ENCODE data around the gene CTLA4. TPM values are rescaled to one million over a fixed set of nuclear protein-coding genes. Genes with fewer than 3 reads are reported as not detected.

Gene CTLA4
- total RNA-seq, 6 experiments from 2014 or later: not detected

GRCh38 chr2:203830304-203831055, 37.1 kb upstream of the CTLA4 start:
- intact Hi-C loops (cut with DNase I): no loop called here
- ATAC-seq (no peak), DNase-seq (no peak)
- Histone ChIP-seq H3K4me1 (no peaks in the 10 kb centered on the region), H3K36me3 (no peaks in the 10 kb centered on the region), H3K27me3 (no peaks in the 10 kb centered on the region), H3K4me3 (no peak overlapping the region), H3K27ac (no peak overlapping the region), H3K9me3 (no peaks in the 10 kb centered on the region)
- TF ChIP-seq POLR2A (IDR thresholded peaks at IDR 0.05) (no peak), CTCF (IDR thresholded peaks at IDR 0.05) (no peak)
- WGBS (ENCODE audit: insufficient coverage, low coverage, low lambda C conversion rate, missing lambda C conversion rate): 75% methylated on average over 9 of the region's 9 CpGs

DNA sequence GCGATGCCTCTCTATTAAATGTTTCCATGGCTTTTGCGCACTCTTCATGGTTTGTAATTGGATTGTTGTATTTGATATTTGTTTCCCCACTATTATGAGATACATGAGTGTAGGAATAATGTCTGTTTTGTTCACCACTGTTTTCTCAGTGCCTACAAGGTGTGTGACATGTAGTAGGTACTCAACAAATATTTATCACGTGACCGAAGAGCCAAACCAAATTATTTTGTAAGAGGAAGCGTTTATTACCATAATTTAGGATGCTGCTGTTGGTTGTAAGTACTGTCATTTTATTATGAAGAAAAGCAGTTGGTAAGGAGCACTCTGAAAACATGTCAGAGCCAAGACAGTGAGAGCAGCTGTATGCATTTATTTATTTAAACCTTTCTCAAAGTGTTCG, 32.2 kb upstream of the CTLA4 start:
- DNase-seq (no peak), ATAC-seq (no peak)
- Histone ChIP-seq H3K4me3 (no peak overlapping the region), H3K36me3 (no peaks in the 10 kb centered on the region), H3K27me3 (no peaks in the 10 kb centered on the region), H3K4me1 (no peaks in the 10 kb centered on the region), H3K9me3 (no peaks in the 10 kb centered on the region), H3K27ac (no peak overlapping the region)
- intact Hi-C loops (cut with DNase I): no loop called here
- 79% methylated on average over 6 of the region's 6 CpGs for WGBS (ENCODE audit: insufficient coverage, low coverage, low lambda C conversion rate, missing lambda C conversion rate)
- no peak for TF ChIP-seq CTCF (IDR thresholded peaks at IDR 0.05)
- TF ChIP-seq POLR2A (IDR thresholded peaks at IDR 0.05): no peak

- intact Hi-C loops (cut with DNase I): no loop called here
- Histone ChIP-seq H3K27me3 (no peaks in the 10 kb centered on the region), H3K36me3 (no peaks in the 10 kb centered on the region), H3K27ac (no peak overlapping the region), H3K4me3 (no peak overlapping the region), H3K9me3 (no peaks in the 10 kb centered on the region), H3K4me1 (no peaks in the 10 kb centered on the region)
- 80% methylated on average over 16 of the region's 19 CpGs for WGBS (ENCODE audit: insufficient coverage, low coverage, low lambda C conversion rate, missing lambda C conversion rate)
- TF ChIP-seq POLR2A (IDR thresholded peaks at IDR 0.05) (no peak), CTCF (IDR thresholded peaks at IDR 0.05) (no peak)
- no peak for DNase-seq
- ATAC-seq: no peak
Measured at GRCh38 chr2:203835892-203836800, 31.4 kb upstream of the CTLA4 start.

DNA sequence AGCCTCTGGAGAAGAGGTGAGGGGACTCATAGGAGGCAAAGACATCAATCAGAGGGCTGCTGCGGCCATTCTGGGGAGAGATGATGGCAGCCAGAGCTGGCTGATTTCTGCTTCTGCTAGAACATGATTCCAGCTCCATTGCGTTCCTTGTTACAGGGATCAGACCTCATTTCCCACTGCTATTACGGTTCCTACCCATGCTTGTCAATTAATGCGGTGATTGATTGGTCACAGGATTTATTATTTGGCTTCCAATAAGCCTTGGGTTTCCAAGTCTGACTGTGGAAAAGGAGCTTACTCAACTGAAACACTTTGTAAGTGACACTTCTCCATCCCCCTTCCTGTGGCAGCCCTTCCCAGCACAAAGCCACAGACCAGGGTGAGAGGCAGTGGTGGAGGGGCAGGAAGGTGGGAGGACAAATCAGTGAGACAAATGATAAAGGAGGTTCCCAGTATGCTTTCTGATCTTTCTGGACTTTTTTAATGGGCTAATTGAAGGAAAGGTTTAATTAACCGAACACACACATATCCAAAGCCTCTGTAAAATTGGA, 26.8 kb upstream of the CTLA4 start:
- no peak for ATAC-seq
- TF ChIP-seq POLR2A (IDR thresholded peaks at IDR 0.05): no peak
- no peak for TF ChIP-seq CTCF (IDR thresholded peaks at IDR 0.05)
- H3K27me3 ChIP-seq: no peaks in the 10 kb centered on the region
- no peak overlapping the region for H3K27ac ChIP-seq
- H3K36me3 ChIP-seq: no peaks in the 10 kb centered on the region
- no peaks in the 10 kb centered on the region for H3K9me3 ChIP-seq
- 74% methylated on average over 1 of the region's 5 CpGs for WGBS (ENCODE audit: insufficient coverage, low coverage, low lambda C conversion rate, missing lambda C conversion rate)
- no peaks in the 10 kb centered on the region for H3K4me1 ChIP-seq
- intact Hi-C loops (cut with DNase I): no loop called here
- no peak for DNase-seq
- no peak overlapping the region for H3K4me3 ChIP-seq
